ENCODE data around the gene TMPRSS4.

Gene TMPRSS4

GRCh38 chr11:118105657-118106305, 28.9 kb downstream of the TMPRSS4 start:
- DNase-seq (ENCODE audit: low read depth, low spot score), result no peak

- no peak for DNase-seq (ENCODE audit: low read depth, low spot score)
These were observed 30.0 kb downstream of the TMPRSS4 start for GRCh38 chr11:118106789-118107335.

- DNase-seq (ENCODE audit: low read depth, low spot score), result no peak
These were observed 31.6 kb downstream of the TMPRSS4 start for GRCh38 chr11:118108513-118108912.

GRCh38 chr11:118109231-118109630, 32.4 kb downstream of the TMPRSS4 start:
- DNase-seq (ENCODE audit: low read depth, low spot score), result no peak

- DNase-seq (ENCODE audit: low read depth, low spot score), result no peak
These were observed 34.3 kb downstream of the TMPRSS4 start for GRCh38 chr11:118111019-118111743.

GRCh38 chr11:118111744-118112035, 34.8 kb downstream of the TMPRSS4 start:
- no peak for DNase-seq (ENCODE audit: low read depth, low spot score)

GRCh38 chr11:118112711-118113430, 36.0 kb downstream of the TMPRSS4 start:
- no peak for DNase-seq (ENCODE audit: low read depth, low spot score)

GRCh38 chr11:118114266-118114665, 37.4 kb downstream of the TMPRSS4 start:
- DNase-seq (ENCODE audit: low read depth, low spot score), result no peak

GRCh38 chr11:118115048-118115447, 38.2 kb downstream of the TMPRSS4 start:
- no peak for DNase-seq (ENCODE audit: low read depth, low spot score)

GRCh38 chr11:118117790-118118601, 41.1 kb downstream of the TMPRSS4 start:
- DNase-seq (ENCODE audit: low read depth, low spot score), result no peak

GRCh38 chr11:118120793-118121192, 43.9 kb downstream of the TMPRSS4 start:
- DNase-seq (ENCODE audit: low read depth, low spot score), result no peak

GRCh38 chr11:118124929-118125535, 48.2 kb downstream of the TMPRSS4 start:
- no peak for DNase-seq (ENCODE audit: low read depth, low spot score)

- DNase-seq (ENCODE audit: low read depth, low spot score), result no peak
These were observed 49.4 kb downstream of the TMPRSS4 start for GRCh38 chr11:118126082-118126838.

GRCh38 chr11:118128310-118128709, 51.4 kb downstream of the TMPRSS4 start:
- no peak for DNase-seq (ENCODE audit: low read depth, low spot score)

- no peak for DNase-seq (ENCODE audit: low read depth, low spot score)
These were observed 52.0 kb downstream of the TMPRSS4 start for GRCh38 chr11:118128721-118129470.

- DNase-seq (ENCODE audit: low read depth, low spot score), result no peak
These were observed 52.7 kb downstream of the TMPRSS4 start for GRCh38 chr11:118129471-118130172.

- no peak for DNase-seq (ENCODE audit: low read depth, low spot score)
These were observed 55.7 kb downstream of the TMPRSS4 start for GRCh38 chr11:118132385-118133151.

GRCh38 chr11:118133816-118134215, 56.9 kb downstream of the TMPRSS4 start:
- DNase-seq (ENCODE audit: low read depth, low spot score), result no peak

Measured in activated naive CD8-positive, alpha-beta T cell treated with anti-CD3 and anti-CD28 coated beads, Interleukin-2, amount 50 U/mL, for 16 hours (primary cell).